HepG2 (cell line): ENCODE results near the gene CRIP1. TPM values are rescaled to one million over a fixed set of nuclear protein-coding genes. Genes with fewer than 3 reads are reported as not detected.
A peak's percentile ranks its signal among the peaks of the same experiment; 100 is the strongest.

ENCODE experiments used
- AGO1 ChIP-seq: fragments of 200-400 bp; formaldehyde crosslinking; IDR thresholded peaks from 2 replicates; pipeline ENCODE4 v1.6.1; 2017; ENCODE audit warnings: mild to moderate bottlenecking, low read depth, low read length, moderate library complexity; ENCODE audit not compliant: poor library complexity, severe bottlenecking
- AGO2 ChIP-seq: fragments of 200-400 bp; formaldehyde crosslinking; optimal IDR thresholded peaks from 2 replicates; pipeline ENCODE3; 2017; ENCODE audit warnings: mild to moderate bottlenecking, low read depth, low read length, moderate library complexity
- CCDC6 ChIP-seq: sonication (generic); formaldehyde crosslinking; IDR thresholded peaks from 2 replicates; pipeline ENCODE4 v1.8.1; 2022; ENCODE audit warnings: mild to moderate bottlenecking, missing genetic modification reagents, moderate library complexity
- ESRRA ChIP-seq: sonication (generic); formaldehyde crosslinking; IDR thresholded peaks from 2 replicates; pipeline ENCODE4 v1.5.1; 2020; ENCODE audit warnings: mild to moderate bottlenecking, low read depth, missing genetic modification reagents
- EZH2 ChIP-seq: conservative IDR thresholded peaks from 2 replicates; pipeline ENCODE4 v1.6.1; 2012; ENCODE audit warnings: mild to moderate bottlenecking, low read depth, low read length, moderate library complexity
- FOXC1 ChIP-seq: sonication (generic); formaldehyde crosslinking; IDR thresholded peaks from 2 replicates; pipeline ENCODE4 v1.8.0; 2022; ENCODE audit warnings: mild to moderate bottlenecking, missing genetic modification reagents, borderline replicate concordance
- HOXA9 ChIP-seq: sonication (generic); formaldehyde crosslinking; IDR thresholded peaks from 2 replicates; pipeline ENCODE4 v1.8.1; 2022; ENCODE audit warnings: missing genetic modification reagents, mild to moderate bottlenecking, moderate library complexity, borderline replicate concordance
- RBM39 ChIP-seq: fragments of 200-400 bp; formaldehyde crosslinking; IDR thresholded peaks from one replicate; pipeline ENCODE4 v1.6.1; 2018; ENCODE audit warnings: antibody characterized with exemption, mild to moderate bottlenecking, low read depth, low read length; ENCODE audit not compliant: poor library complexity, severe bottlenecking
- RORA ChIP-seq: sonication (generic); formaldehyde crosslinking; IDR thresholded peaks from 2 replicates; pipeline ENCODE4 v1.5.0; 2020; ENCODE audit warnings: mild to moderate bottlenecking, missing genetic modification reagents, moderate library complexity
- TAF15 ChIP-seq: fragments of 200-400 bp; formaldehyde crosslinking; IDR thresholded peaks from one replicate; pipeline ENCODE4 v1.6.1; 2018; ENCODE audit warnings: mild to moderate bottlenecking, low read depth, low read length; ENCODE audit not compliant: poor library complexity, severe bottlenecking
- TBL1XR1 ChIP-seq: fragments of 150-350 bp; IDR thresholded peaks from 2 replicates; pipeline ENCODE4 v1.6.1; 2014; ENCODE audit warnings: borderline replicate concordance, low read length; ENCODE audit not compliant: partially characterized antibody
- ZNF10 ChIP-seq: sonication (generic); formaldehyde crosslinking; IDR thresholded peaks from 2 replicates; pipeline ENCODE4 v1.4.0; 2020; ENCODE audit warnings: mild to moderate bottlenecking, low read depth, missing genetic modification reagents, borderline replicate concordance
- ZNF225 ChIP-seq: sonication (generic); formaldehyde crosslinking; IDR thresholded peaks from 2 replicates; pipeline ENCODE4 v1.4.0; 2020; ENCODE audit warnings: mild to moderate bottlenecking, missing genetic modification reagents
- ZNF256 ChIP-seq: sonication (generic); formaldehyde crosslinking; conservative IDR thresholded peaks from 2 replicates; pipeline ENCODE4 v1.4.0; 2020; ENCODE audit warnings: missing genetic modification reagents
- ZNF468 ChIP-seq: sonication (generic); formaldehyde crosslinking; IDR thresholded peaks from 2 replicates; pipeline ENCODE4 v1.8.0; 2022; ENCODE audit warnings: mild to moderate bottlenecking, moderate library complexity, missing genetic modification reagents
- polyA plus RNA-seq, 8 experiments: library from polyadenylated mRNA; depleted of rRNA in 3 of 8; stranded (reverse) in 7 of 8; unstranded in 1 of 8; fragments of >200 nt; fragmentation: Illumina TruSeq in 4 of 8; extraction: Trizol in 4 of 8; gene quantifications; 2 replicates each; pipeline versions ENCODE4 v1.2.1 to v1.2.3, GENCODE V29; 2011 to 2016; ENCODE audit warnings: low read depth in 4 of 8, missing spikeins in 1 of 8, mixed read lengths in 1 of 8; ENCODE audit not compliant: insufficient read depth in 1 of 8
- total RNA-seq, 5 experiments: library from RNA; depleted of rRNA; stranded (reverse); fragments of >200 nt; fragmentation: Illumina TruSeq; extraction: Trizol; gene quantifications; 2 replicates each; pipeline ENCODE4 v1.2.3, GENCODE V29; 2016; ENCODE audit warnings: low read depth in 1 of 5
- TF ChIP-seq, protein P1 (sequence below): sonication (generic); formaldehyde crosslinking; IDR thresholded peaks from 2 replicates; pipeline ENCODE4 v1.4.0; 2020; ENCODE audit warnings: low read depth, mild to moderate bottlenecking, missing genetic modification reagents
- TF ChIP-seq, protein P2 (sequence below): IDR thresholded peaks from 2 replicates; pipeline ENCODE4 v1.6.1; 2016; ENCODE audit warnings: control low read depth
- TF ChIP-seq, protein P3 (sequence below): sonication (generic); formaldehyde crosslinking; IDR thresholded peaks from 2 replicates; pipeline ENCODE4 v1.4.0; 2020; ENCODE audit warnings: mild to moderate bottlenecking, missing genetic modification reagents
- TF ChIP-seq, protein P4 (sequence below): sonication (generic); formaldehyde crosslinking; IDR thresholded peaks from 2 replicates; pipeline ENCODE4 v1.4.0; 2020; ENCODE audit warnings: missing genetic modification reagents
- TF ChIP-seq, protein P5 (sequence below): sonication (generic); formaldehyde crosslinking; IDR thresholded peaks from 2 replicates; pipeline ENCODE4 v1.8.0; 2022; ENCODE audit warnings: missing genetic modification reagents, low read depth, mild to moderate bottlenecking, borderline replicate concordance

Gene CRIP1
- total and polyA plus RNA-seq, 2 of the 13 experiments (the other 11 are each of a cell fraction or from before 2014, with no cell fraction given) = 53.9 to 59.5 TPM

DNA sequence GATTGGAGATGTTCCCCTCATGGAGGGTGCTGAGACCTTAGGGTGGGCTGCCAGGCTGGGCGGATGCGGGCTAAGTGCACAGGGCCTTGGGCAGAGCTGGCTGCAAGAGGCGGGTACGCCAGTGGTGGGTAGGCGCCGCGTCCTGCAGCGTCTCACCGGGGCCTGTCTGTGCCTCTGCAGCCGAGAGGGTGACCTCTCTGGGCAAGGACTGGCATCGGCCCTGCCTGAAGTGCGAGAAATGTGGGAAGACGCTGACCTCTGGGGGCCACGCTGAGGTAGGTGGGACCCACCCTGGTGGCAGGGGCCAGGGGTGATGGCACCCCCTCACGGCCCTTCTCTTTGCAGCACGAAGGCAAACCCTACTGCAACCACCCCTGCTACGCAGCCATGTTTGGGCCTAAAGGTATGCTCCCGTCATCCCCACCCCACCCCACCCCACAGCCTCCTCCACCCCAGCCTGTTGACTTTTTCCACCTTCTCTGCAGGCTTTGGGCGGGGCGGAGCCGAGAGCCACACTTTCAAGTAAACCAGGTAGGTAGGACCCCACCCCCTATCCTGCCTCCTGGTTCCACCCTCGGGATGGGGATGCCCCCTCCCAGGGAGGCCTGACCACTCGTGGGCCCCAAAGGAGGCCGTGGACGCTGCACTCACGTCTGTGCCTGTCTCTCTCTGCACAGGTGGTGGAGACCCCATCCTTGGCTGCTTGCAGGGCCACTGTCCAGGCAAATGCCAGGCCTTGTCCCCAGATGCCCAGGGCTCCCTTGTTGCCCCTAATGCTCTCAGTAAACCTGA is 1.5 kb downstream of the CRIP1 start (continued):
- TF ChIP-seq, protein P1, sequence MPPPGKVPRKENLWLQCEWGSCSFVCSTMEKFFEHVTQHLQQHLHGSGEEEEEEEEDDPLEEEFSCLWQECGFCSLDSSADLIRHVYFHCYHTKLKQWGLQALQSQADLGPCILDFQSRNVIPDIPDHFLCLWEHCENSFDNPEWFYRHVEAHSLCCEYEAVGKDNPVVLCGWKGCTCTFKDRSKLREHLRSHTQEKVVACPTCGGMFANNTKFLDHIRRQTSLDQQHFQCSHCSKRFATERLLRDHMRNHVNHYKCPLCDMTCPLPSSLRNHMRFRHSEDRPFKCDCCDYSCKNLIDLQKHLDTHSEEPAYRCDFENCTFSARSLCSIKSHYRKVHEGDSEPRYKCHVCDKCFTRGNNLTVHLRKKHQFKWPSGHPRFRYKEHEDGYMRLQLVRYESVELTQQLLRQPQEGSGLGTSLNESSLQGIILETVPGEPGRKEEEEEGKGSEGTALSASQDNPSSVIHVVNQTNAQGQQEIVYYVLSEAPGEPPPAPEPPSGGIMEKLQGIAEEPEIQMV (CRISPR knock-in tag) = no peak
- TF ChIP-seq RORA (CRISPR knock-in tag) = no peak
- TF ChIP-seq, protein P2, sequence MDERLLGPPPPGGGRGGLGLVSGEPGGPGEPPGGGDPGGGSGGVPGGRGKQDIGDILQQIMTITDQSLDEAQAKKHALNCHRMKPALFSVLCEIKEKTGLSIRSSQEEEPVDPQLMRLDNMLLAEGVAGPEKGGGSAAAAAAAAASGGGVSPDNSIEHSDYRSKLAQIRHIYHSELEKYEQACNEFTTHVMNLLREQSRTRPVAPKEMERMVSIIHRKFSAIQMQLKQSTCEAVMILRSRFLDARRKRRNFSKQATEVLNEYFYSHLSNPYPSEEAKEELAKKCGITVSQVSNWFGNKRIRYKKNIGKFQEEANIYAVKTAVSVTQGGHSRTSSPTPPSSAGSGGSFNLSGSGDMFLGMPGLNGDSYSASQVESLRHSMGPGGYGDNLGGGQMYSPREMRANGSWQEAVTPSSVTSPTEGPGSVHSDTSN (CRISPR knock-in tag) = no peak
- TF ChIP-seq, protein P3, sequence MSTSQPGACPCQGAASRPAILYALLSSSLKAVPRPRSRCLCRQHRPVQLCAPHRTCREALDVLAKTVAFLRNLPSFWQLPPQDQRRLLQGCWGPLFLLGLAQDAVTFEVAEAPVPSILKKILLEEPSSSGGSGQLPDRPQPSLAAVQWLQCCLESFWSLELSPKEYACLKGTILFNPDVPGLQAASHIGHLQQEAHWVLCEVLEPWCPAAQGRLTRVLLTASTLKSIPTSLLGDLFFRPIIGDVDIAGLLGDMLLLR (CRISPR knock-in tag) = 0 out of 2 replicates have a peak, but pooled peaks have one; percentile 60
- TF ChIP-seq HOXA9 (CRISPR knock-in tag) = no peak
- TF ChIP-seq AGO2 = peak; percentile 7
- no peak for TF ChIP-seq ZNF225
- no peak for TF ChIP-seq ZNF256 (CRISPR knock-in tag)
- TF ChIP-seq TAF15 = no peak
- TF ChIP-seq RBM39 = no peak
- peak; percentile 38 for TF ChIP-seq AGO1
- TF ChIP-seq TBL1XR1 = no peak
- no peak for TF ChIP-seq CCDC6
- TF ChIP-seq FOXC1 (CRISPR knock-in tag) = no peak
- no peak for TF ChIP-seq EZH2
- TF ChIP-seq ZNF10 (CRISPR knock-in tag) = no peak
- TF ChIP-seq, protein P4, sequence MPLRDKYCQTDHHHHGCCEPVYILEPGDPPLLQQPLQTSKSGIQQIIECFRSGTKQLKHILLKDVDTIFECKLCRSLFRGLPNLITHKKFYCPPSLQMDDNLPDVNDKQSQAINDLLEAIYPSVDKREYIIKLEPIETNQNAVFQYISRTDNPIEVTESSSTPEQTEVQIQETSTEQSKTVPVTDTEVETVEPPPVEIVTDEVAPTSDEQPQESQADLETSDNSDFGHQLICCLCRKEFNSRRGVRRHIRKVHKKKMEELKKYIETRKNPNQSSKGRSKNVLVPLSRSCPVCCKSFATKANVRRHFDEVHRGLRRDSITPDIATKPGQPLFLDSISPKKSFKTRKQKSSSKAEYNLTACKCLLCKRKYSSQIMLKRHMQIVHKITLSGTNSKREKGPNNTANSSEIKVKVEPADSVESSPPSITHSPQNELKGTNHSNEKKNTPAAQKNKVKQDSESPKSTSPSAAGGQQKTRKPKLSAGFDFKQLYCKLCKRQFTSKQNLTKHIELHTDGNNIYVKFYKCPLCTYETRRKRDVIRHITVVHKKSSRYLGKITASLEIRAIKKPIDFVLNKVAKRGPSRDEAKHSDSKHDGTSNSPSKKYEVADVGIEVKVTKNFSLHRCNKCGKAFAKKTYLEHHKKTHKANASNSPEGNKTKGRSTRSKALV (CRISPR knock-in tag) = no peak
- TF ChIP-seq ESRRA (CRISPR knock-in tag) = no peak
- TF ChIP-seq, protein P5, sequence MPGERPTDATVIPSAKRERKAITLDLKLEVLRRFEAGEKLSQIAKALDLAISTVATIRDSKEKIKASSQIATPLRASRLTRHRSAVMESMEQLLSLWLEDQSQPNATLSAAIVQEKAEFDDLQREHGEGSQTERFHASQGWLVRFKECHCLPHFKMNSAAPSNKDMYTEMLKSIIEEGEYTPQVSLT (CRISPR knock-in tag) = no peak
- no peak for TF ChIP-seq ZNF468 (CRISPR knock-in tag)
